GM23338 (cell line): ENCODE data around the gene MEI1. TPM values are rescaled to one million over a fixed set of nuclear protein-coding genes. Genes with fewer than 3 reads are reported as not detected.

Source experiments
- ATAC-seq: fragments of 200-7000 bp; cut with Tn5 transposase; 3 replicates; pipeline ENCODE4 v1.9.1; 2020
- DNase-seq: peaks from one replicate; pipeline ENCODE4 v3.0.0-alpha.2; 2015; ENCODE audit warnings: low spot score
- H2AFZ ChIP-seq: fragments of 200-600 bp; sonication (generic); 2 replicates; pipeline ENCODE4 v1.8.0; 2016; ENCODE audit warnings: antibody characterized with exemption, mild to moderate bottlenecking, moderate library complexity
- H3F3A ChIP-seq: fragments of 200-600 bp; sonication (generic); replicated peaks from 2 replicates; pipeline ENCODE4 v1.8.0; 2017; ENCODE audit warnings: antibody characterized with exemption, mixed run types, low read depth
- H3K27ac ChIP-seq: fragments of 200-600 bp; sonication (generic); 2 replicates; pipeline ENCODE4 v1.6.1; 2016; ENCODE audit warnings: low read depth
- H3K27me3 ChIP-seq: fragments of 200-600 bp; sonication (generic); 2 replicates; pipeline ENCODE4 v1.8.0; 2016; ENCODE audit warnings: mild to moderate bottlenecking, mixed run types, moderate library complexity; ENCODE audit not compliant: insufficient read depth
- H3K36me3 ChIP-seq: fragments of 200-600 bp; sonication (generic); 2 replicates; pipeline ENCODE4 v1.8.0; 2016; ENCODE audit warnings: mild to moderate bottlenecking; ENCODE audit not compliant: insufficient read depth
- H3K4me1 ChIP-seq: fragments of 200-600 bp; sonication (generic); 2 replicates; pipeline ENCODE4 v1.8.0; 2016; ENCODE audit warnings: mild to moderate bottlenecking, moderate library complexity; ENCODE audit not compliant: insufficient read depth
- H3K4me2 ChIP-seq: fragments of 200-600 bp; sonication (generic); 2 replicates; pipeline ENCODE4 v1.7.1; 2017; ENCODE audit warnings: mixed run types
- H3K4me3 ChIP-seq: fragments of 200-600 bp; sonication (generic); 2 replicates; pipeline ENCODE4 v1.6.1; 2016; ENCODE audit warnings: mixed run types
- H3K79me2 ChIP-seq: fragments of 200-600 bp; sonication (generic); replicated peaks from 2 replicates; pipeline ENCODE4 v1.8.0; 2017; ENCODE audit warnings: mild to moderate bottlenecking; ENCODE audit not compliant: insufficient read depth
- H3K9me2 ChIP-seq: fragments of 200-600 bp; sonication (generic); 2 replicates; pipeline ENCODE4 v1.8.0; 2017; ENCODE audit not compliant: insufficient read depth
- H4K20me1 ChIP-seq: fragments of 200-600 bp; sonication (generic); replicated peaks from 2 replicates; pipeline ENCODE4 v1.8.0; 2017; ENCODE audit warnings: mild to moderate bottlenecking; ENCODE audit not compliant: insufficient read depth
- H3K27ac Mint-ChIP-seq: 2 replicates; pipeline ENCODE4 v1.8.0; 2020; ENCODE audit warnings: inconsistent platforms, mild to moderate bottlenecking, moderate library complexity, mixed read lengths
- H3K27me3 Mint-ChIP-seq: 3 replicates; pipeline ENCODE4 v1.8.0; 2022; ENCODE audit warnings: low read depth, mild to moderate bottlenecking, moderate library complexity, mixed read lengths, inconsistent platforms; ENCODE audit not compliant: insufficient read depth, poor library complexity
- H3K36me3 Mint-ChIP-seq: 3 replicates; pipeline ENCODE4 v1.8.0; 2021; ENCODE audit warnings: low read depth, mild to moderate bottlenecking, inconsistent platforms, moderate library complexity, mixed read lengths
- H3K4me1 Mint-ChIP-seq: 3 replicates; pipeline ENCODE4 v1.8.0; 2020; ENCODE audit warnings: mild to moderate bottlenecking, inconsistent platforms, mixed read lengths
- H3K4me3 Mint-ChIP-seq: 3 replicates; pipeline ENCODE4 v1.8.0; 2021; ENCODE audit warnings: moderate library complexity, mild to moderate bottlenecking, inconsistent platforms, mixed read lengths
- H3K9me3 Mint-ChIP-seq: 3 replicates; pipeline ENCODE4 v1.8.0; 2020; ENCODE audit warnings: moderate library complexity, mild to moderate bottlenecking, inconsistent platforms, mixed read lengths
- EZH2 ChIP-seq: fragments of 200-600 bp; sonication (generic); IDR thresholded peaks from one replicate; pipeline ENCODE4 v1.8.0; 2017; ENCODE audit warnings: antibody characterized with exemption, mild to moderate bottlenecking, low read depth; ENCODE audit not compliant: unreplicated experiment
- EZH2phosphoT487 ChIP-seq: fragments of 200-600 bp; sonication (generic); IDR thresholded peaks from one replicate; pipeline ENCODE4 v1.8.1; 2018; ENCODE audit warnings: antibody characterized with exemption; ENCODE audit not compliant: unreplicated experiment
- JUNB ChIP-seq: IDR thresholded peaks from one replicate; pipeline ENCODE4 v1.6.1; 2016; ENCODE audit warnings: antibody characterized with exemption; ENCODE audit not compliant: unreplicated experiment
- NANOG ChIP-seq: IDR thresholded peaks from 2 replicates; pipeline ENCODE4 v1.6.1; 2016; ENCODE audit warnings: antibody characterized with exemption, borderline replicate concordance
- POLR2AphosphoS5 ChIP-seq: IDR thresholded peaks from 2 replicates; pipeline ENCODE4 v1.6.1; 2016; ENCODE audit warnings: antibody characterized with exemption, low read depth
- REST ChIP-seq: IDR thresholded peaks from one replicate; pipeline ENCODE4 v1.6.1; 2018; ENCODE audit warnings: antibody characterized with exemption; ENCODE audit not compliant: unreplicated experiment
- STAT1 ChIP-seq: IDR thresholded peaks from one replicate; pipeline ENCODE4 v1.6.1; 2016; ENCODE audit warnings: antibody characterized with exemption; ENCODE audit not compliant: unreplicated experiment
- ZNF331 ChIP-seq: fragments of 250-450 bp; sonication (Bioruptor Pico); IDR thresholded peaks from 2 replicates; pipeline ENCODE4 v1.5.0; 2020; ENCODE audit warnings: low read depth, mild to moderate bottlenecking, moderate library complexity
- ZNF462 ChIP-seq: fragments of 250-450 bp; sonication (Bioruptor Pico); IDR thresholded peaks from 2 replicates; pipeline ENCODE4 v1.5.0; 2020; ENCODE audit warnings: mild to moderate bottlenecking, moderate library complexity
- polyA plus RNA-seq: library from polyadenylated mRNA; unstranded; fragments of >200 nt; fragmentation: Nextera tagmentation; extraction: Ambion mirVana; gene quantifications from 2 replicates; pipeline ENCODE4 v1.2.1, GENCODE V29; 2016
- total RNA-seq: library from RNA; depleted of rRNA; stranded (reverse); fragments of >200 nt; shearing (Covaris generic); gene quantifications from 2 replicates; pipeline ENCODE4 v1.2.3, GENCODE V29; 2014
- TF ChIP-seq, protein P1 (sequence below), 2 experiments: fragments of 200-600 bp in 1 of 2; sonication (generic) in 1 of 2; conservative IDR thresholded peaks; 2 replicates each; pipeline versions ENCODE4 v1.5.1 to v1.6.1; 2016 to 2017; ENCODE audit warnings: antibody characterized with exemption in 2 of 2, low read depth in 2 of 2, mild to moderate bottlenecking in 2 of 2, moderate library complexity in 1 of 2

MEI1 gene
- total and polyA plus RNA-seq, 2 experiments from 2014 or later, result 0.28 to 0.87 TPM

GRCh38 chr22:41818596-41818995 is 119.3 kb downstream of the MEI1 start (continued):
- TF ChIP-seq, protein P1, sequence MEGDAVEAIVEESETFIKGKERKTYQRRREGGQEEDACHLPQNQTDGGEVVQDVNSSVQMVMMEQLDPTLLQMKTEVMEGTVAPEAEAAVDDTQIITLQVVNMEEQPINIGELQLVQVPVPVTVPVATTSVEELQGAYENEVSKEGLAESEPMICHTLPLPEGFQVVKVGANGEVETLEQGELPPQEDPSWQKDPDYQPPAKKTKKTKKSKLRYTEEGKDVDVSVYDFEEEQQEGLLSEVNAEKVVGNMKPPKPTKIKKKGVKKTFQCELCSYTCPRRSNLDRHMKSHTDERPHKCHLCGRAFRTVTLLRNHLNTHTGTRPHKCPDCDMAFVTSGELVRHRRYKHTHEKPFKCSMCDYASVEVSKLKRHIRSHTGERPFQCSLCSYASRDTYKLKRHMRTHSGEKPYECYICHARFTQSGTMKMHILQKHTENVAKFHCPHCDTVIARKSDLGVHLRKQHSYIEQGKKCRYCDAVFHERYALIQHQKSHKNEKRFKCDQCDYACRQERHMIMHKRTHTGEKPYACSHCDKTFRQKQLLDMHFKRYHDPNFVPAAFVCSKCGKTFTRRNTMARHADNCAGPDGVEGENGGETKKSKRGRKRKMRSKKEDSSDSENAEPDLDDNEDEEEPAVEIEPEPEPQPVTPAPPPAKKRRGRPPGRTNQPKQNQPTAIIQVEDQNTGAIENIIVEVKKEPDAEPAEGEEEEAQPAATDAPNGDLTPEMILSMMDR (conservative IDR thresholded peaks at IDR 0.05; ENCODE audit: low read depth in 2 of 2), result no peak
- TF ChIP-seq NANOG (no peak), REST (no peak), STAT1 (no peak)

- Mint-ChIP-seq H3K27ac (no peak overlapping the region), H3K4me3 (no peak overlapping the region), H3K9me3 (no peaks in the 10 kb centered on the region), H3K27me3 (peaks cover 5% of the 10 kb centered on the region), H3K4me1 (peaks cover 20% of the 10 kb centered on the region), H3K36me3 (peaks cover 9% of the 10 kb centered on the region; the same call in 2 of the 3 replicates)
- H3K79me2 ChIP-seq, result no peaks in the 10 kb centered on the region
- no peak overlapping the region for H3K4me3 ChIP-seq
- no peaks in the 10 kb centered on the region for H3K9me2 ChIP-seq
- no peak overlapping the region for H3K4me2 ChIP-seq
- no peak overlapping the region for H2AFZ ChIP-seq
- peaks cover 10% of the 10 kb centered on the region for H3K4me1 ChIP-seq
- no peaks in the 10 kb centered on the region; the same call in 1 of the 2 replicates for H3K36me3 ChIP-seq
- no peaks in the 10 kb centered on the region for H3F3A ChIP-seq
- H3K27me3 ChIP-seq, result no peaks in the 10 kb centered on the region
- no peak for ATAC-seq
- H4K20me1 ChIP-seq, result peaks cover 10% of the 10 kb centered on the region; the same call in 1 of the 2 replicates
- H3K27ac ChIP-seq, result no peak overlapping the region
- no peak for DNase-seq
- TF ChIP-seq JUNB, result no peak
- no peak for TF ChIP-seq EZH2phosphoT487
- TF ChIP-seq, protein P1 (conservative IDR thresholded peaks at IDR 0.05; ENCODE audit: low read depth in 2 of 2), result no peak
- TF ChIP-seq POLR2AphosphoS5, result no peak
- TF ChIP-seq ZNF331, result no peak
- no peak for TF ChIP-seq STAT1
- no peak for TF ChIP-seq ZNF462 (CRISPR knock-in tag)
- no peak for TF ChIP-seq NANOG
- no peak for TF ChIP-seq EZH2
These were observed 120.0 kb downstream of the MEI1 start for GRCh38 chr22:41819257-41819656.
